Measurements from ENCODE around the gene HSPBP1. TPM values are rescaled to one million over a fixed set of nuclear protein-coding genes. Genes with fewer than 3 reads are reported as not detected.

Gene HSPBP1
- total RNA-seq, 2 experiments from 2014 or later = 14.3 to 15.1 TPM

DNA sequence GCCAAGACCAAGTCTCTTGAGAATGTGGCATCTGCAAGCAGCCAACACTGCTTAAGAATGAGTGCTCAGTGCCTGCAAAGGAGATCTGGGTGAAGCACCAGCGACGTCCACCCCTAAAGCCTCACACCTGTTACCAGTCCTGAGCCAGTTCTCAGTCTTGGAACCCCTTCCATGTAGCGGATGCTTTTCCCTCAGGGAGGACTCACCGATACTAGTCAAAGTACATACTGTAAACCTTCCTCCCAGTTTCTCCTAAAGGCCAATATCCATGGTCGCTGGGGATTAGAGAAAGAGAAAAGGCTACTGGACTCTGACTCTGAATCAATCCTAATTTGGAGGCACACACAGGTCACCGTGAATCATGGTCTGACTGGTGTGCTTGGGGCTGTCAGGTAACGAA lies 66.4 kb downstream of the HSPBP1 start:
- ChIA-PET POLR2A (no interaction called here), CTCF (no interaction called here)
- Histone ChIP-seq H3K27ac (ENCODE audit: low read depth in 1 of 2, low read length in 2 of 2) (no peak overlapping the region), H3K4me3 (ENCODE audit: low read length) (no peak overlapping the region), H3K4me1 (ENCODE audit: insufficient read depth, low read length) (peaks cover 13% of the 10 kb centered on the region), H3K36me3 (ENCODE audit: insufficient read depth, low read length) (no peaks in the 10 kb centered on the region), H3K27me3 (ENCODE audit: control insufficient read depth in 1 of 2, insufficient read depth in 2 of 2, low read length in 2 of 2) (peaks cover 3 to 7% of the 10 kb centered on the region in 2 experiments), H3K9me3 (ENCODE audit: control insufficient read depth in 1 of 2, insufficient read depth in 1 of 2, low read length in 2 of 2) (peaks cover 6 to 37% of the 10 kb centered on the region in 2 experiments)
- ATAC-seq (ENCODE audit: poor library complexity) (no peak), DNase-seq (no peak)
- Mint-ChIP-seq H3K27me3 (peaks cover 43% of the 10 kb centered on the region), H3K9me3 (peaks cover 4% of the 10 kb centered on the region), H3K36me3 (ENCODE audit: low read depth) (no peaks in the 10 kb centered on the region), H3K4me1 (ENCODE audit: low read depth) (peaks cover 11% of the 10 kb centered on the region), H3K27ac (no peak overlapping the region), H3K4me3 (no peak overlapping the region)
- TF ChIP-seq, protein P1, sequence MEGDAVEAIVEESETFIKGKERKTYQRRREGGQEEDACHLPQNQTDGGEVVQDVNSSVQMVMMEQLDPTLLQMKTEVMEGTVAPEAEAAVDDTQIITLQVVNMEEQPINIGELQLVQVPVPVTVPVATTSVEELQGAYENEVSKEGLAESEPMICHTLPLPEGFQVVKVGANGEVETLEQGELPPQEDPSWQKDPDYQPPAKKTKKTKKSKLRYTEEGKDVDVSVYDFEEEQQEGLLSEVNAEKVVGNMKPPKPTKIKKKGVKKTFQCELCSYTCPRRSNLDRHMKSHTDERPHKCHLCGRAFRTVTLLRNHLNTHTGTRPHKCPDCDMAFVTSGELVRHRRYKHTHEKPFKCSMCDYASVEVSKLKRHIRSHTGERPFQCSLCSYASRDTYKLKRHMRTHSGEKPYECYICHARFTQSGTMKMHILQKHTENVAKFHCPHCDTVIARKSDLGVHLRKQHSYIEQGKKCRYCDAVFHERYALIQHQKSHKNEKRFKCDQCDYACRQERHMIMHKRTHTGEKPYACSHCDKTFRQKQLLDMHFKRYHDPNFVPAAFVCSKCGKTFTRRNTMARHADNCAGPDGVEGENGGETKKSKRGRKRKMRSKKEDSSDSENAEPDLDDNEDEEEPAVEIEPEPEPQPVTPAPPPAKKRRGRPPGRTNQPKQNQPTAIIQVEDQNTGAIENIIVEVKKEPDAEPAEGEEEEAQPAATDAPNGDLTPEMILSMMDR (IDR thresholded peaks at IDR 0.05) = no peak
- intact Hi-C loops (cut with DNase I, micrococcal nuclease) = no loop called here

DNA sequence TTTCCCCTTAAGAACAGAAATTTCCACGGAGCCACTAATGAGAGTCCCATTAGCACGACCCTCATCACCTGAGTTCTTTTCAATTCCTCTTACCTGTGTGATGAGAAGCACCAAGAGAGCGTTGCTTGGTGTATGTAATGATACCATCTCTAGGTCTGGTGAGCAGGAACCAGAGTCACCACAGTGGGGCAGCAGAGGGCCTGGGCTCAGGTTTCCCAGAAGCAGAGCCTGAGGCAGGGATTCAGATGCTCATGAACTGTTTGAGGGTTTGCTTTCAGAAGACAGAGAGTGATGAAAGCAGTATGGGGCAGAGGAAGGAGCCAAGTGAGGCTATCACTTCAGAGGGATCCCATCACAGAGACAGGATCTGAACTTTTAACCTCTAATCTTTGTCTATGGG lies 67.5 kb downstream of the HSPBP1 start:
- TF ChIP-seq, protein P1 (IDR thresholded peaks at IDR 0.05) = no peak

More for the DNA sequence above, 67.5 kb downstream of the HSPBP1 start:
- no peak overlapping the region for H3K27ac ChIP-seq (ENCODE audit: low read depth in 1 of 2, low read length in 2 of 2)
- peaks cover 4% of the 10 kb centered on the region for H3K9me3 Mint-ChIP-seq
- no peak overlapping the region for H3K4me3 Mint-ChIP-seq
- H3K27me3 Mint-ChIP-seq = peaks cover 43% of the 10 kb centered on the region
- H3K4me3 ChIP-seq (ENCODE audit: low read length) = no peak overlapping the region
- peak in 9 of 14 experiments; percentile 4 to 53 (median 28) for DNase-seq
- peaks cover 13% of the 10 kb centered on the region for H3K4me1 ChIP-seq (ENCODE audit: insufficient read depth, low read length)
- no peaks in the 10 kb centered on the region for H3K36me3 Mint-ChIP-seq (ENCODE audit: low read depth)
- ChIA-PET POLR2A (no interaction called here), CTCF (no interaction called here)
- H3K27ac Mint-ChIP-seq = no peak overlapping the region
- H3K4me1 Mint-ChIP-seq (ENCODE audit: low read depth) = peaks cover 11% of the 10 kb centered on the region
- ATAC-seq (ENCODE audit: poor library complexity) = no peak
- intact Hi-C loops (cut with DNase I, micrococcal nuclease) = no loop called here
- H3K36me3 ChIP-seq (ENCODE audit: insufficient read depth, low read length) = no peaks in the 10 kb centered on the region
- H3K9me3 ChIP-seq (ENCODE audit: control insufficient read depth in 1 of 2, insufficient read depth in 1 of 2, low read length in 2 of 2) = peaks cover 6 to 35% of the 10 kb centered on the region in 2 experiments
- peaks cover 3 to 7% of the 10 kb centered on the region in 2 experiments for H3K27me3 ChIP-seq (ENCODE audit: control insufficient read depth in 1 of 2, insufficient read depth in 2 of 2, low read length in 2 of 2)

Small RNA genes within 50 kb of the gene (microRNA-seq; reads per million reads assigned to microRNA genes)
- 1.8 reads per million for gene MIR6802 (ENCODE audit: borderline microRNAs expressed, borderline replicate concordance)
- gene MIR6803 (ENCODE audit: borderline microRNAs expressed, borderline replicate concordance) = 13.6 reads per million, percentile 45 among the genes with 10 or more reads in this experiment
- gene MIR6804 (ENCODE audit: borderline microRNAs expressed, borderline replicate concordance) = 1.4 reads per million

Other genes starting within 250 kb of the HSPBP1 start
- gene GP6, start 241.8 kb downstream of the HSPBP1 start, total RNA-seq = under 1 TPM; 0.38 to 0.47 TPM
- gene RDH13, start 217.0 kb downstream of the HSPBP1 start, total RNA-seq = 1 to 10 TPM; 7.4 to 8.8 TPM
- 1 to 10 TPM; 2.0 to 2.2 TPM for gene EPS8L1, start 204.2 kb downstream of the HSPBP1 start, total RNA-seq
- 100 to 1,000 TPM; 123 to 136 TPM for gene PPP1R12C, start 162.5 kb downstream of the HSPBP1 start, total RNA-seq
- gene TNNT1, start 130.9 kb downstream of the HSPBP1 start, total RNA-seq = not detected
- gene TNNI3, start 122.4 kb downstream of the HSPBP1 start, total RNA-seq = not detected
- gene DNAAF3, start 113.5 kb downstream of the HSPBP1 start, total RNA-seq = not detected
- under 1 TPM; 0.41 to 0.56 TPM for gene SYT5, start 99.8 kb downstream of the HSPBP1 start, total RNA-seq
- gene PTPRH, start 70.6 kb downstream of the HSPBP1 start, total RNA-seq = not detected
- gene TMEM86B, start 51.3 kb downstream of the HSPBP1 start, total RNA-seq = 10 to 100 TPM; 11.7 to 11.8 TPM
- gene PPP6R1, start 21.1 kb downstream of the HSPBP1 start, total RNA-seq = 100 to 1,000 TPM; 172 to 182 TPM
- 1 to 10 TPM; 2.6 to 2.7 TPM for gene BRSK1, start 3.9 kb upstream of the HSPBP1 start, total RNA-seq
- not detected for gene TMEM150B, start 45.2 kb upstream of the HSPBP1 start, total RNA-seq
- gene KMT5C, start 59.8 kb upstream of the HSPBP1 start, total RNA-seq = 100 to 1,000 TPM; 113 to 115 TPM
- gene COX6B2, start 74.6 kb upstream of the HSPBP1 start, total RNA-seq = under 1 TPM in 1 of 2 experiments, not detected in 1; 0.28 TPM
- gene GARIN5B, start 83.2 kb upstream of the HSPBP1 start, total RNA-seq = under 1 TPM in 1 of 2 experiments, not detected in 1; 0.08 TPM
- under 1 TPM; 0.22 to 0.92 TPM for gene IL11, start 90.4 kb upstream of the HSPBP1 start, total RNA-seq
- gene TMEM190, start 96.7 kb upstream of the HSPBP1 start, total RNA-seq = not detected
- gene TMEM238, start 104.2 kb upstream of the HSPBP1 start, total RNA-seq = 10 to 100 TPM; 14.2 to 14.3 TPM
- gene RPL28, start 105.8 kb upstream of the HSPBP1 start, total RNA-seq = 1,000 to 10,000 TPM; 3,995 to 4,178 TPM
- gene UBE2S, start 127.7 kb upstream of the HSPBP1 start, total RNA-seq = 10 to 100 TPM; 50.9 to 62.9 TPM
- gene SHISA7, start 163.2 kb upstream of the HSPBP1 start, total RNA-seq = not detected
- gene ISOC2, start 181.5 kb upstream of the HSPBP1 start, total RNA-seq = 1 to 10 TPM; 1.5 to 2.2 TPM
- gene C19orf85, start 184.6 kb upstream of the HSPBP1 start, total RNA-seq = not detected
- 10 to 100 TPM; 26.6 to 27.2 TPM for gene ZNF628, start 196.5 kb upstream of the HSPBP1 start, total RNA-seq
- gene NAT14, start 205.1 kb upstream of the HSPBP1 start, total RNA-seq = 10 to 100 TPM; 10.5 to 14.7 TPM
- gene SSC5D, start 208.3 kb upstream of the HSPBP1 start, total RNA-seq = 1 to 10 TPM in 1 of 2 experiments, under 1 TPM in 1; 0.42 to 1.3 TPM